ENCODE data around the gene HNMT. TPM values are rescaled to one million over a fixed set of nuclear protein-coding genes. Genes with fewer than 3 reads are reported as not detected.
"Not testable (repeated sequence)": the region's sequence is repeated elsewhere in the genome, so short reads cannot be mapped to it uniquely, and the experiment has no call there.

The HNMT gene
- total RNA-seq, 1 donor from 2014 or later: 14.4 TPM

GRCh38 chr2:138040616-138041015 is 76.3 kb downstream of the HNMT start:
- no peak for TF ChIP-seq CTCF (IDR thresholded peaks at IDR 0.05; ENCODE audit: unreplicated experiment)
- no peak for DNase-seq (ENCODE audit: low spot score in 2 of 2, unreplicated experiment in 2 of 2)
- H3K4me3 Mint-ChIP-seq: no peak overlapping the region
- no peak overlapping the region for H3K27ac Mint-ChIP-seq
- peaks cover 7% of the 10 kb centered on the region for H3K9me3 Mint-ChIP-seq
- no peaks in the 10 kb centered on the region for H3K36me3 Mint-ChIP-seq
- H3K4me1 Mint-ChIP-seq: peaks cover 23% of the 10 kb centered on the region
- no peaks in the 10 kb centered on the region for H3K27me3 Mint-ChIP-seq (ENCODE audit: low read depth)

GRCh38 chr2:138042311-138042710 is 78.0 kb downstream of the HNMT start:
- Mint-ChIP-seq H3K27ac (no peak overlapping the region), H3K9me3 (peaks cover 7% of the 10 kb centered on the region), H3K4me3 (no peak overlapping the region), H3K4me1 (peaks cover 20% of the 10 kb centered on the region), H3K36me3 (no peaks in the 10 kb centered on the region), H3K27me3 (ENCODE audit: low read depth) (no peaks in the 10 kb centered on the region)
- no peak for TF ChIP-seq CTCF (IDR thresholded peaks at IDR 0.05; ENCODE audit: unreplicated experiment)
- no peak for DNase-seq (ENCODE audit: low spot score in 2 of 2, unreplicated experiment in 2 of 2)

GRCh38 chr2:138043588-138043987 is 79.3 kb downstream of the HNMT start:
- not testable (repeated sequence) for H3K4me3 Mint-ChIP-seq; DNase-seq (ENCODE audit: low spot score in 2 of 2, unreplicated experiment in 2 of 2); H3K36me3 Mint-ChIP-seq; H3K27me3 Mint-ChIP-seq (ENCODE audit: low read depth); H3K27ac Mint-ChIP-seq; H3K9me3 Mint-ChIP-seq
- H3K4me1 Mint-ChIP-seq: peaks cover 29% of the 10 kb centered on the region

GRCh38 chr2:138058427-138058826 is 94.2 kb downstream of the HNMT start:
- Mint-ChIP-seq H3K9me3 (no peaks in the 10 kb centered on the region), H3K27me3 (ENCODE audit: low read depth) (no peaks in the 10 kb centered on the region), H3K27ac (no peak overlapping the region), H3K4me3 (no peak overlapping the region), H3K4me1 (no peaks in the 10 kb centered on the region), H3K36me3 (no peaks in the 10 kb centered on the region)
- TF ChIP-seq CTCF (IDR thresholded peaks at IDR 0.05; ENCODE audit: unreplicated experiment): no peak
- no peak for DNase-seq (ENCODE audit: low spot score in 2 of 2, unreplicated experiment in 2 of 2)

GRCh38 chr2:138059487-138060300 is 95.4 kb downstream of the HNMT start:
- DNase-seq (ENCODE audit: low spot score in 2 of 2, unreplicated experiment in 2 of 2): no peak
- H3K36me3 Mint-ChIP-seq: no peaks in the 10 kb centered on the region
- no peaks in the 10 kb centered on the region for H3K27me3 Mint-ChIP-seq (ENCODE audit: low read depth)
- H3K4me3 Mint-ChIP-seq: no peak overlapping the region
- H3K27ac Mint-ChIP-seq: no peak overlapping the region
- H3K9me3 Mint-ChIP-seq: no peaks in the 10 kb centered on the region
- H3K4me1 Mint-ChIP-seq: no peaks in the 10 kb centered on the region
- TF ChIP-seq CTCF (IDR thresholded peaks at IDR 0.05; ENCODE audit: unreplicated experiment): no peak

- H3K4me1 Mint-ChIP-seq: no peaks in the 10 kb centered on the region
- H3K9me3 Mint-ChIP-seq: no peaks in the 10 kb centered on the region
Measured at GRCh38 chr2:138060301-138060635, 96.0 kb downstream of the HNMT start.

More at GRCh38 chr2:138060301-138060635, 96.0 kb downstream of the HNMT start:
- no peaks in the 10 kb centered on the region for H3K36me3 Mint-ChIP-seq
- no peak for TF ChIP-seq CTCF (IDR thresholded peaks at IDR 0.05; ENCODE audit: unreplicated experiment)
- H3K27ac Mint-ChIP-seq: no peak overlapping the region
- DNase-seq (ENCODE audit: low spot score in 2 of 2, unreplicated experiment in 2 of 2): no peak
- H3K4me3 Mint-ChIP-seq: no peak overlapping the region
- no peaks in the 10 kb centered on the region for H3K27me3 Mint-ChIP-seq (ENCODE audit: low read depth)

Data from mesothelial cell of epicardium (in vitro differentiated cells).